H4 (cell line): ENCODE data around the gene KIFC1. TPM values are rescaled to one million over a fixed set of nuclear protein-coding genes. Genes with fewer than 3 reads are reported as not detected.
A peak's percentile ranks its signal among the peaks of the same experiment; 100 is the strongest.

Source experiments
- DNase-seq: peaks from one replicate; pipeline ENCODE4 v3.0.0-alpha.2; 2015; ENCODE audit warnings: low spot score
- total RNA-seq: library from RNA; depleted of rRNA; stranded (reverse); fragments of >200 nt; shearing (Covaris generic); gene quantifications from 2 replicates; pipeline ENCODE4 v1.2.3, GENCODE V29; 2014; rRNA removed

The KIFC1 gene
- total RNA-seq, 1 experiment from 2014 or later: 52.4 TPM

DNA sequence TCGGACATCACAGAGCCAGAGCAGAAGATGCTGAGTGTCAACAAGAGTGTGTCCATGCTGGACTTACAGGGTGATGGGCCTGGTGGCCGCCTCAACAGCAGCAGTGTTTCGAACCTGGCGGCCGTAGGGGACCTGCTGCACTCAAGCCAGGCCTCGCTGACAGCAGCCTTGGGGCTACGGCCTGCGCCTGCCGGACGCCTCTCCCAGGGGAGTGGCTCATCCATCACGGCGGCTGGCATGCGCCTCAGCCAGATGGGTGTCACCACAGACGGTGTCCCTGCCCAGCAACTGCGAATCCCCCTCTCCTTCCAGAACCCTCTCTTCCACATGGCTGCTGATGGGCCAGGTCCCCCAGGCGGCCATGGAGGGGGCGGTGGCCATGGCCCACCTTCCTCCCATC is 51.4 kb downstream of the KIFC1 start:
- DNase-seq: no peak

- DNase-seq: no peak
Measured at GRCh38 chr6:33443619-33444504, 52.2 kb downstream of the KIFC1 start.

DNA sequence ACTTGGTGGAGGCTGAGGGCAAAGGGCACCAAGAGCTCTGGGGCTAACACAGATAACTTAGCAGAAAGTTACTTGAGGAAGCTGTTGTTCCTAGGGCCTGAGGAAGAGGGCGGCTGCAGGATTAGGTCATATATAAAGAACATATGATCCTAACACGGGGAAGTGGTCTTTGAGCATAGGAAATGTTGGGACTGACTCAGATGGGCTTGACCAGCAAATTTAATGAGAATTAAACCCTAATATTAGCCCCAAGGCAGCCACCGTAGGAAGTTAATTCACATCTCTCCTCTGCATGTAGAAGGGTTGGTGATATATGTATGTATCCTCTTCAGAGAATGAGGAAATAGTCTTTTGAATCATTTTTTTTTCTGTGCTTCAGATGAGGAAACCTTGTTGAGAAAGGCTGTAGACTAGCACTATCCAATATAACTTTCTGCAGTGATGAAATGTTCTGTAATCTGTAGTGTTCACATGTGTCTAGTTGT is 53.5 kb downstream of the KIFC1 start:
- no peak for DNase-seq

DNA sequence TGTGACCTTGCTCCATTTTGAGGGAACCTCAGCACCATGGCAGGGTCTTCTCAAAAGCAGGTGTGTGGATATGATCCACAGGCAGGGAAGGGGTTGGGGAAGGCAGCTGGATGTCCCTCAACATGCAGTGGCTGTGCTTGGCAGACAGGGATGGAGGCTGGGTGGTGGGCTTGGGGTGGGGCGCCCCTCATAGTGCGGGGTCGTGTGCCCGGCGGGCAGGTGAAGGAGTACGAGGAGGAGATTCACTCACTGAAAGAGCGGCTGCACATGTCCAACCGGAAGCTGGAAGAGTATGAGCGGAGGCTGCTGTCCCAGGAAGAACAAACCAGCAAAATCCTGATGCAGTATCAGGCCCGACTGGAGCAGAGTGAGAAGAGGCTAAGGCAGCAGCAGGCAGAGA is 54.7 kb downstream of the KIFC1 start:
- no peak for DNase-seq

DNA sequence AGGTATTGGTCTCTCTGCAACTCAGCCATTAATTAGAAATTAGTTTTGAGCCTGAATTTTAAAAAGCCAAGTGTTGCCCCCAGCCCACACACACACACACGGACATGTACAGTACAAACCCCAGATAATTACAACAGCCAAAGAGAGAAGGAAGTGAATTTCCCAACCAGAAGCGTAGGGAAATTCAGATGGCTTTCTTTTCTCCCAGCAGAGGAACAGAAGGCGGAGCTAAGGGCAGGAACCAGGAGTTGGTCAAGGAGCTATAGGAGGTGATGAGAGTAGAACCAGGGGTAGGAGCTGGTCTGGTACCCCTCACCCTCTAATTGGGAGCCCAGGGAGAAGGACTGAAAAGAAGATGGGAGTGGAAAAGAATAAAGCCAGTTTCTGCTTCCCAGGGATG is 58.8 kb downstream of the KIFC1 start:
- no peak for DNase-seq

- DNase-seq: no peak
Measured at GRCh38 chr6:33451606-33452005, 60.0 kb downstream of the KIFC1 start.

DNA sequence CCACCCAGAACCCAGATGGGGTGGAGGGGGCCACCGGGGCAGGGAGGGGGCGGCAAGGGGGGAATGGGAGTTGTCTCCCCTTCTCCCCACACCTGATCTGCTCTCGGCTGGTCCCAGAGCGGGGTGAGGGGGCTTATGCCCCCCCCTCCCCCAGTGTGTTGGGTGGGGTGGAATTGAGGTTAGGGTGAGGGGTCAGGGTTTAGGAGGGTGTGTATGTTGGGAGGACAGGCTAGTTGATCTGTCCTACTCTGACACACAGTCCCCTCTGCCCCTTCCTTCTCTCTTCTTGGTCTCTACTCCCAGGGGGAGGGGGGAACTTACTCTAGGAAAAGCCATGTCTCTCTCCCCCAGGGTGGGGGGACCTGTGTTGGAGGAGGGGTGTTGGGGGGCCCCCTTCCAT is 60.9 kb downstream of the KIFC1 start:
- no peak for DNase-seq

- DNase-seq: no peak
Measured at GRCh38 chr6:33453393-33454008, 61.9 kb downstream of the KIFC1 start.

- peak; percentile 96 for DNase-seq
Measured at GRCh38 chr6:33454009-33454946, 62.7 kb downstream of the KIFC1 start, which contains the start of gene ZBTB9. TSS of gene ZBTB9 (plus strand) at chr6:33454576. CDS start at chr6:33455101, 525 bp downstream.

- no peak for DNase-seq
Measured at GRCh38 chr6:33455051-33455450, 63.4 kb downstream of the KIFC1 start.

DNA sequence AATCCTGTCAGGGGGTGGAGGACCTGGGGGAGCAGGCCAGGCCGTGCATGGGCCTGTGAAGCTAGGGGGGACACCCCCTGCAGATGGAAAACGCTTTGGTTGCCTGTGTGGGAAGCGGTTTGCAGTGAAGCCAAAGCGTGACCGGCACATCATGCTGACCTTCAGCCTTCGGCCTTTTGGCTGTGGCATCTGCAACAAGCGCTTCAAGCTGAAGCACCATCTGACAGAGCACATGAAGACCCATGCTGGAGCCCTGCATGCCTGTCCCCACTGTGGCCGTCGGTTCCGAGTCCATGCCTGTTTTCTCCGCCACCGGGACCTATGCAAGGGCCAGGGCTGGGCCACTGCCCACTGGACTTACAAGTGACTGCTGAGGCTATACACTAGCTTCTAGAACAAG is 64.5 kb downstream of the KIFC1 start:
- no peak for DNase-seq

DNA sequence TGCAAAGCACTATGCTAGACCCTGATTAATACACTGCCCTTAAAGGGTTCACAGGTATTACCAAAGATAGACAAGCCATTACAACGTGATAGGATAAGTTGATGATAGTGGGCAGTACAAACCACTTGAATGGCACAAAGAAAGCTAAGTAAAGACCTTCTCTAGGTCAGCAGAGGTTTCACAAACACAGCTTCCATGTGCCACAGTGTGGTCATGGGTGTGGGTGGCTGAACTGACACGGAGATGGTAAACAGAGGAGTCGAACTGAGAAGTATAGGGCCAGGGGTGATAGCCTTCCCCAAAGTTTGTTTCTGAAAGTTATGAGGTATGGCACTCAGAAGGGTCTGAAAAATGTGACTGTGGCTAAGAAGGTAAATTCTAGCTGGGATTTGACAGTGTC is 67.1 kb downstream of the KIFC1 start:
- DNase-seq: no peak

DNA sequence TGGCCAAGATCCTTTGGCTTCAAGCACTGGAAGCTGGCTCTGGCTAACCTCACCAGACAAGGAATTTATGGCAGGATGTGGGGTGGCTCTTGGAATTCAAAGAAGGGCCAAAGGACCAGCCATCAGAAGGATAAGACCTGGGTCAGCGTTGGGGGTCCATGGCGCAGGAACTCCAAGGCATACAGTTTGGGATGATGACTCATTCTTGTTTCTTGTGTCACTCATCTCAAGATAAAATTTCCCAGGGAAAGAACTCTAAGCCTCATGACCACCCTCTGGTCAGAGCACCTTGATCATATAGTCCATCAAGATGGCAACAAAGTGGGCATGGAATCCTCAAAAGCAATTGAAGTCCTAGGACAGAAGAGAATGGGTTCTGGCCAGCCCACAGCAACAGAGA is 67.6 kb downstream of the KIFC1 start:
- no peak for DNase-seq

Other genes with a start within 250 kb of the KIFC1 start
- 0.10 and 0.39 TPM in 2 replicates for gene COL11A2, start 199.4 kb upstream of the KIFC1 start, total RNA-seq
- 7.8 and 8.3 TPM in 2 replicates for gene RXRB, start 191.2 kb upstream of the KIFC1 start, total RNA-seq
- gene SLC39A7, start 191.0 kb upstream of the KIFC1 start, total RNA-seq: 64.8 and 69.5 TPM in 2 replicates
- gene HSD17B8, start 187.2 kb upstream of the KIFC1 start, total RNA-seq: 1.2 and 5.6 TPM in 2 replicates
- 26.9 and 29.3 TPM in 2 replicates for gene RING1, start 183.3 kb upstream of the KIFC1 start, total RNA-seq
- gene VPS52, start 119.9 kb upstream of the KIFC1 start, total RNA-seq: 16.9 and 38.9 TPM in 2 replicates
- 2,534 and 2,796 TPM in 2 replicates for gene RPS18, start 119.7 kb upstream of the KIFC1 start, total RNA-seq
- gene B3GALT4, start 114.7 kb upstream of the KIFC1 start, total RNA-seq: not detected in 2 replicates
- gene WDR46, start 102.6 kb upstream of the KIFC1 start, total RNA-seq: 89.0 and 99.5 TPM in 2 replicates
- 85.0 and 105 TPM in 2 replicates for gene PFDN6, start 102.2 kb upstream of the KIFC1 start, total RNA-seq
- 14.7 and 17.5 TPM in 2 replicates for gene RGL2, start 92.9 kb upstream of the KIFC1 start, total RNA-seq
- 56.5 and 69.8 TPM in 2 replicates for gene TAPBP, start 77.7 kb upstream of the KIFC1 start, total RNA-seq
- 7.9 and 11.3 TPM in 2 replicates for gene ZBTB22, start 74.1 kb upstream of the KIFC1 start, total RNA-seq
- 45.4 and 73.9 TPM in 2 replicates for gene DAXX, start 68.9 kb upstream of the KIFC1 start, total RNA-seq
- gene PHF1, start 19.2 kb downstream of the KIFC1 start, total RNA-seq: 20.4 and 20.5 TPM in 2 replicates
- gene CUTA, start 26.3 kb downstream of the KIFC1 start, total RNA-seq: 183 and 222 TPM in 2 replicates
- 0.37 and 0.75 TPM in 2 replicates for gene SYNGAP1, start 28.2 kb downstream of the KIFC1 start, total RNA-seq
- gene ZBTB9, start 62.8 kb downstream of the KIFC1 start, total RNA-seq: 5.6 and 7.6 TPM in 2 replicates
- 16.3 and 18.8 TPM in 2 replicates for gene BAK1, start 188.5 kb downstream of the KIFC1 start, total RNA-seq
- 6.6 and 9.8 TPM in 2 replicates for gene ITPR3, start 229.5 kb downstream of the KIFC1 start, total RNA-seq